GM18861 (cell line): ENCODE measurements around the gene LSM14B.
A peak's percentile ranks its signal among the peaks of the same experiment; 100 is the strongest.

Source experiments
- ATAC-seq: cut with Tn5 transposase; IDR thresholded peaks from one replicate; pipeline ENCODE4 v1.9.1; 2021; ENCODE audit not compliant: unreplicated experiment

The LSM14B gene

DNA sequence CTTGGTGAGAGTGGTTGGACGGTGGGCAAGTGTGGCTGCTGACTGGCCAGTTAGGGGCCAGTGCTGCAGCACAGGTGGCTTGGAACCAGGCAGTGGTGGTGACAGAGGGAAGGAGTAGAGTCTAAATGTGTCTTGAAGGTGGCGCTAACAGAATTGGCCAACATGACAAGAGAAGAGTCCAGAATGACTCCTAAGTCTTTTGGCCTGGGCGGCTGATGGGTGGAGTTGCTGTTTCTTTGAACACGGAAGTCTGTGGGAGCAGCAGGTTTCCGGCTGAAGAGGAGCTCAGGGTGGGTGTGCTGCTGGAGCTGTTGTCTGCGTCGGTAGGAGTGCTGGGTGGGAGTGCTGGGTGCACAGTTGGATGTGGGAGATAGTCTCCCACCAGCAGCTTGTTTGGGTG is 10.1 kb downstream of the LSM14B start:
- no peak for ATAC-seq

DNA sequence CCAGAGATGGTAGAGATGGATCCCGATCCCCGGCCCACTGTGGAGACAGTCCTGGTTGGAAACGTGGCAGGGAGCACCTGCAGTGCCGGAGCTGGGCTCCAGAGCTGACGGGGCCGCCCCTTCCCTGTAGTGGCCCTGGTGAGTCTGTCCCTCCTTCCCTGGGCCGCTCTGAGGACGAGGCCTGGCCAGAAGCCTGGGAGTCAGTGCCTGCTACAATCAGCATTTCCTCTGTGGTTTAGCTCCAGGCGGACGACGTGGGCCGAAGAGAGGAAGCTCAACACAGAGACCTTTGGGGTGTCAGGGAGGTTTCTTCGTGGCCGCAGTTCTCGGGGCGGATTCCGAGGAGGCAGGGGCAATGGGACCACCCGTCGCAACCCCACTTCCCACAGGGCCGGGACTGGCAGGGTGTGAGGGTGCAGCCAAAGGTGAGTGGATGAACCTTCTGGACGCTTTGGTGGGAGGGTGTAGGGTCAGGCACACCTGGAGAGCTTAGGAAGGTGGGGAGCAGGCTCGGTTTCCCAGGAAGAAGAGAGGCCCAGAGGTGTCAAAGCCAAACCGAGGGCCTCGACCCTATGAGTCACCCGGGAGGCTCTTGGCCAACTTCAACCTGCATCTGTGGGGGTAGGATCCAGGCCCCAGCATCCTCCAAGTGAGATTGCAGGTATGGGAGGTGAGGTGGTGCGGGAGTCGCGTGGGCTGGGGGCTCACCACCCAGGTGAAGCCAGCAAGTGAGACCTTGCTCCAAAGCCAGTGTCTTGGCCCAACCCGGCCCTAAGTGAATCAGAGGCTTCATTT is 11.0 kb downstream of the LSM14B start:
- ATAC-seq = no peak

DNA sequence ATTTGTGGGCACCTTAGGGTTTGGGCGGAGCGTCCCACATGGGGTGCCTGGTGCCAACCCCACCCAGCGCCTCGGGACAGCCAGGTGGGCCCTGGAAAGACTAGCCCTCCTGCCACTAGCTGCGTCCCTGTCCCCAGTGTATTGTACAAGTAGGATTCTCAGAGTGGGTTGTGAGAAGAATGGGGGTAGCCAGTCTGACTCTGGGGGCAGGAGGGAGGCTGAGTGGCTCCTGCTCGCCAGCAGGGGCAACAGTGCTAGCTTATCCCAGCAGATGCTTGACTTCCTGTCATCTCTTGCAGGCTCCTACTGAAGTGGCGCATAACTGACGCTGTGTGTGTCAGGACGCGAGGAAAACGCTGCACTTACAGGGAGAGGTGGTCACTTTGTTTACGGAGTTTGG is 11.6 kb downstream of the LSM14B start:
- ATAC-seq = no peak

DNA sequence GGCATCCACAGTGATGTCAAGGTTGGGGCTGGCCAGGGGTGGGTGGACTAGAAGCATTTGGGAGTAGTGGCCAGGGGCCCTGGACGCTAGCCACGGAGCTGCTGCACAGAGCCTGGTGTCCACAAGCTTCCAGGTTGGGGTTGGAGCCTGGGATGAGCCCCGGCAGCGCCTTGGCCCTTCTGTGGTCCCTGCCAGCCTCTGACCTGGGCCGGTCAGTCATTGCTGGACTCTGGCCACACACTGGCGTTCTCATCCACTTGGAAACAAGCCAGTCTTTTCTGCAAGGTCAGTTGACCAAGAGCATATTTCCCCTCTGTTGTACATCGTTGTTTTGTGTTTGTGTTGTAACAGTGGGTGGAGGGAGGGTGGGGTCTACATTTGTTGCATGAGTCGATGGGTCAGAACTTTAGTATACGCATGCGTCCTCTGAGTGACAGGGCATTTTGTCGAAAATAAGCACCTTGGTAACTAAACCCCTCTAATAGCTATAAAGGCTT is 12.5 kb downstream of the LSM14B start:
- no peak for ATAC-seq

DNA sequence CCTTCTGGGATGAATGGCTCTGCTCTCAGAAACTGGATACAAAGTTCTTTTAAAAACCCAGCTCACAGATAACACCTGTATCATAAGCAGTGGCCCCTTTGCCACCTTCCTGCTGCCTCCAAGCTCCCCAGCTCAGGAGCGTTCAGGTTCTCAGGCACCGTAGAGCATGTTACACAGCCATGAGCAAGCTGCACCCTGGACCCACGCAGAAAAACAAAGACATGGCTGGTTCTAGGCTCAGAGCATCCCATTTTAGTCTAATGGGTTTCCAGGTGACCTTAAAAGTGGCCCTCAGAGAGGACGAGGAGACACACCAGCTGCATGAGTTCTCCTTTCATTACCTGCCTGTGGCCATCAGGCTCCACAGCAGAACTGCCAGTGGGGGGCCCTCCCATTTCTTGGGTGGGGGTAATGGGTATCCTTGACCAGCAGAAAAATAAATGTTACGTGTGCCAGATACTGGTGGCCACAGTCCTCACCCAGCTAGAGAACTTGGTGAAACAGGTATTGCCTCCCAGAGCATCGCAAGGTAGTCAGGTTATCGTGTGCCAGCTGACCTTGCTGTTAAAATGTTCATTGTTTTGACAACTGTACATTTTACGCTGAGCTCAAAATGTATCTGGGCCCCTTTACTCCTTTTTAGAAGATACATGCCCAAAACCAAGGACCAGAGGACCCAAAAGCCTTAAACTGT is 13.4 kb downstream of the LSM14B start:
- ATAC-seq = no peak

DNA sequence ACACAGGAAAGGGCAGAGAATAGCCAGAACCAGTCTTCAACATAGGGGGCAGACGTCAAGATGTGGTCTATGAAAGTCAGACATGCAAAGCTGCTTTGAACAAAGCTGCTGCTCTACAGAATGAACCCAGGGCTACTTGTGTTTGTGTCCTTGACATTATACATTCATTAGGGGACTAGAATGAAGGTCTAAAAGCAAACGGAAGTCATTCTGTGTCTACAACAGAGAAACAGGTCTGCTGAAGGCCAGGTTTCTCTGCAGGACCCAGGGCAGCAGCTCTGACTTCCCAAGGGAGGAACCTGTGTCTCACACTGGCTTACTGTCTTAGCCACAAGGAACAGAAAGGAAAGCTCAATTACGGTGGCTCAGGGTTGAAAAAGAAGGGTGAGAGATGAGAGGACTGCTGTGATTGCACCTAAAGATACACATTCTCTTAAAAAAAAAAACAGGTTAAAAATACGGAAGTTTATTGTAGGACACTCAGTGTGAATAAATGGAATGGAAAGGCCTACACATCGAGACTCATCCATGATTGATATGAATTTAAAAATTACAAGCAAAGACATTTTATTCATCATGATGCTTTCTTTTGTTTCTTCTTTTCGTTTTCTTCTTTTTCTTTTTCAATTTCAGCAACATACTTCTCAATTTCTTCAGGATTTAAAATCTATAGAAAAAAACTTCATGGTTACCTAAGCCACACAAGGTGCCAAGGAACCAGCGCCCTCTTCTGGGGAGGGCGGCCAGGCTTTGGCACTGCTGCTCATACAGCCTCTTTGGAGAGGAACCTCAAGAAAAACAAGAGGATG is 14.2 kb downstream of the LSM14B start:
- peak; percentile 44 for ATAC-seq

DNA sequence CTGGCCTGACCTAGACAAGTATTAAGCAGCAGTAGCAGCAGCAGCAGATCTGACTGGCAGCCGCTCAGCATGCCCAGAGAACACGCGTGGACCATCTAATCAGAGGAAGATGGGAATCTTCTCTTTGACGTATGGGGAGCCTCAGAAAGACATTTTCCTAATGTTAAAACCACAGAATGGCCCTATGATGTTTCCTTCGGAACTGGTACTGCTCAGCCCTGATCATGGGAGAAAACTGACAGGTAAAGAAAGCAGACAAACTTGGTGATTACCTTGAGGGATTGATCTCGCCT is 14.8 kb downstream of the LSM14B start:
- no peak for ATAC-seq

DNA sequence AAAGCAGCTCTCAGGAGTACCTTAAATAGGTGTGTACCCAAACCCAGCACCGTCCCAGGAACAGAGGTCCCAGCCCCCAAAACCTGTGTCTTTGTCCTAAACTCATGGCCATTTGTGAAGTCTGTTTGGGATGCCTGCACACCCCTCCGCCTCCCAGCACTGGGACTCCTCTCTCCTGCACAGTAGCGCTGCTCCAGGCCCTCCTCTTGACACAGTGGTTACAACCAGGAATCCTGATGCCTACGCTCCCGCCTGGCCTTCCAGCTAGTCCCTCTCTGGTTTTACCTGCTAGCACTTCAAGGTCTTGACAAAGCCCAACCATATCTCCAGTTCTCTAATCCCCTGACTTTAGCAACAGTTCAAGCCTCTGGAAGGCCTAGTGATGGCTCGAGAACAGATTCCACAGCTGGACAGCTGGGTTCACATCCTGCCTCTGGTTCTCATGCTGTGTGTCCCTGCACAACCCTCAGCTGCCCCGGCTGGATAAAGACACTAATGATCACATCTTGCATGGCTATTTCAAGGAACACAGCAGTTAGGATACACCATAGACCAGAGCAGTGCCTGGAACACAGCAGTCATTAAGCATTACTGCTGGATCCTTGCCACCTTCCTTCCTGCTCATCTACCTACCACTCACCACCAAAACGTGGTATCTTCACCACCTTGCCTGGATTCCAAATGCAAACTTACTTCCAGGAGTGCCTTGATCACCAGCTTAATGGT is 15.4 kb downstream of the LSM14B start:
- no peak for ATAC-seq

DNA sequence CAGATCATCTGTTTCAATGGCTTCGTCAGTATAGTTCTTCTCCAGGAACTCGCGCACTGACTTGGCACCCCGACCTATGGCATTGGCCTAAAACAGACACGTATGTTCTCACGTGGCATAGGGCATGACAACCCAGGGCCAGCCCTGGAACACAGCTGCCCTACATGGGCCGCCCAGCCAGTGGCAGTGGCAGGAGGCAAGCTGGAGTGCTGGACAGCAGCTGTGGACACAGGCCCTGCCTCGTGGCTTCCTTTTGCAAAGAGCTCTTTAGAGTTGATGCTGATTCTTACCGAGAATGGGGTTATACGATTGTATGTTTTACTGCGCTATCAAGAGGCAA is 15.9 kb downstream of the LSM14B start:
- ATAC-seq = no peak

DNA sequence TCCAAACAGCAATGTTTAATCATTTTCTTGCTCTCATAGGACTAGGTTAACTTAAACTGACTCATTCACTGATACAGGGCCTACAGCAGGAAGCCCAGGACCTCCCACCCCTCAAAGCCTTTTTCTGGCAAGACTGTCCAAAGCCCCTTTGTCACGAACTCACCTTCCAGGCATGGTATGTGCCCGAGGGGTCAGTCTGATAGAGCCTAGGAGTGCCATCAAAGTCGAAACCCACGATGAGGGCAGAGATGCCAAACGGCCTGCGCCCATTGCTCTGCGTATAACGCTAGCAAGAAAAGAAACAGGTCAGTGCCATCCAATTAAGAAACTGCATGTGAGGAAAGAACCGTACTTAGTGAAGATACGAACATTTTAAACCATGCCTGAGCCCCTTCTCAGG is 16.6 kb downstream of the LSM14B start:
- no peak for ATAC-seq

DNA sequence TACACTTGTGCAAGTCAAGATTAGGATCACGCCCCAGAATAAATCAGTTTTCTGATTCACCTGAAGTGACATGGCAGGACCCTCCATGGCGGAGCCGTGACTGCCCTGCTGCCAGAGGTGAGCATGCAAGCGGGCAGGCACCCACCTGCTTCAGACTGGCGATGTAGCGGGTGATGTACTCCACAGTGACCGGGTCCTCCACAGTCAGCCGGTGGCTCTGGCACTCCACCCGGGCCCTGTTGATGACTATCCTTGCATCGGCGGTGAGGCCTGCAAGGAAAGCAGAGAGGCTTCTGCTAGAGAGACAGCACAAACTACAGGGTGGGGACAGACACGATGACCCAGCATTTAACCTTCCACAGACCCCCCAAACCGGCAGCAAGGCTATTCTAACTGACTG is 17.4 kb downstream of the LSM14B start:
- no peak for ATAC-seq

DNA sequence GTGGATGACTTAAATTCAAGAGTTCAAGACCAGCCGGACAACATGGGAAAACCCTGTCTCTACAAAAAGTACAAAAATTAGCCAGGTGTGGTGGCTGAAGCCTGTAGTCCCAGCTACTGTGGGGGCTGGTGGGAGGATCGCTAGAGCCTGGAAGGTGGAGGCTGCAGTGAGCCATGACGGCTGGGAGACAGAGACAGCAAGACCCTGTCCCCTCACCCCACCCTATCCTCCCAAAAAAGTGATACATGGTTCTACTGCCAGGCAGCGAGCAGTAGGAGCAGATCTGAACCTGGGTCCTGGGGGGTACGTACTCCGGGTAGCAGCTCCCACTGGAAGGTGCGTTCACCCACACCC is 18.7 kb downstream of the LSM14B start:
- no peak for ATAC-seq

DNA sequence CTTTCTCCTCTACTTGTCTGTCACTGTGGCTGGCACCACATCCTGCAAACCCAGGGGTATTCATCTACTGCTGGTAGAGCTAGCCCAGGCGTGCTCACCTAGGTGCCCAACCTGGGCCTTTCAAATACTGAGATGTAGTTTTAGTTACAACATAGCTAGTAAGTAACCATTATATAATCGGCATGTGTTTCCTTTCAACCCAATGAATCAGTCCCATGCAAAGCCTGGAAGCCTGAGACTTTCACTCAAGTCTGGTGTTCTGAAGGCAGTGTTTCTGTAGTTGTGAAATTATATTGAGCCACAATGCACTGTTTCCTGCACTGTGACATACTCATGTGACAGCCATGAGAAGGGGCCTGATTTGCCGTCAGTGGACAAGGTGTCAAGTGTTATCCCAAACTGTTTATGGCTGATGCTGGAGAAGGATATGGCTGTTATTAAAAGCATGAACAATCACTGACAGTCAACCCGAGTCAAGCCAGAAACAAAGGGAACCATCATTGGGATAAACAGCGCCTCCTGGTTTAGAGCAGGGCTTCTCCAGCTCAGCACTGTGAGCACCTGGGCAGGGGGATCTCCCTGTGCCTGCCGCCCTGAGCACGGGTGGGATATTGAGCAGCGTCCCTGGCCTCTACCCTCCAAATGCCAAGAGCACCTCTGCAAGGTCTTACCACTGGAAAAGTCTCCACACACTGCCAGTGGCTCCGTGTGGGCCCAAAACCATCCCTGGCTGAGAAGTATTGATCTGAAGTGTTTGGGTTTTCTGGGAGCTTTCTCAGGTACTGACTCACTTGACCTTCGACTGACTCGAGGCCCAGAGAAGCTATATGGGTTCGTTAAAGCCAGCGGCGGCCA is 19.3 kb downstream of the LSM14B start:
- no peak for ATAC-seq

DNA sequence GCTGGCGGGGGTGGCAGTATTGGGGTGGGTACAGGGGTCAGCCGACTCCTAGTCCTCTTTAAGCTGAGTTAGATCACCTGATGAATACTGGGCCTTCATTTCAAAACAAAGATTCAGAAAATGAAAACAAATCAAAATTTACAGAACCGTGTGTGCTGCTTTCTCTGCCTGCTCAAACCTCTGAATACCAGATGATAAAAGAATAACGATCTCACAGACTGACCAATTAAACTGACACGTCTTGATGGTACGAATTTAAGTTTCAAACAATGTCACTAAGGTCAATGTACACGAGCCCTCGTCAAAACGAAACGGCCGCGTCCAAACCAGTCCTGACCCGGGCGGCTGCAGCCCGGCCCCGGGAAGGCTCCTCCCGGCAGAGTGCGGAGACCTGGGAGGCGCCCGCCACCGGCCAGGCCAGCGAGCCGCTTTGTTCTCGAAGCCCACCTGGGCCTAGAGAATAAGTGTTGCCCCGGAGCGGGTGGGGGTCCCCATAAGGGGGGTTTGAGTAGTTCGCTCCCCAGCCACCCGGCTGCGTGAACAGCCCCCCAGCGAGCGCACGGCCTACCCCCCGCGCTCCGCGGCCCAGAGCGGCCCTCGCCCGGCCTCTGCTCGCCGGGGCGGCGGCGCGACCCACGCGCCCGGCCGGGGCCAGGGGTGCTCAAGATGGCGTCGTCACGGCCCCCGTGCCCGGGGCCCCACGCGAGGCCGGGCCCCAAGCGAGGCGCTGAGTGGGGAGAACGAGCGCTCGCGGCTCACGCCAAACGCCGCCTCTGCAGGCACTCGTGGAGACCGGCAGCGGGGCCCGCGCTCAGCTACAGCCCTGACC is 20.2 kb downstream of the LSM14B start:
- ATAC-seq = peak; percentile 9

DNA sequence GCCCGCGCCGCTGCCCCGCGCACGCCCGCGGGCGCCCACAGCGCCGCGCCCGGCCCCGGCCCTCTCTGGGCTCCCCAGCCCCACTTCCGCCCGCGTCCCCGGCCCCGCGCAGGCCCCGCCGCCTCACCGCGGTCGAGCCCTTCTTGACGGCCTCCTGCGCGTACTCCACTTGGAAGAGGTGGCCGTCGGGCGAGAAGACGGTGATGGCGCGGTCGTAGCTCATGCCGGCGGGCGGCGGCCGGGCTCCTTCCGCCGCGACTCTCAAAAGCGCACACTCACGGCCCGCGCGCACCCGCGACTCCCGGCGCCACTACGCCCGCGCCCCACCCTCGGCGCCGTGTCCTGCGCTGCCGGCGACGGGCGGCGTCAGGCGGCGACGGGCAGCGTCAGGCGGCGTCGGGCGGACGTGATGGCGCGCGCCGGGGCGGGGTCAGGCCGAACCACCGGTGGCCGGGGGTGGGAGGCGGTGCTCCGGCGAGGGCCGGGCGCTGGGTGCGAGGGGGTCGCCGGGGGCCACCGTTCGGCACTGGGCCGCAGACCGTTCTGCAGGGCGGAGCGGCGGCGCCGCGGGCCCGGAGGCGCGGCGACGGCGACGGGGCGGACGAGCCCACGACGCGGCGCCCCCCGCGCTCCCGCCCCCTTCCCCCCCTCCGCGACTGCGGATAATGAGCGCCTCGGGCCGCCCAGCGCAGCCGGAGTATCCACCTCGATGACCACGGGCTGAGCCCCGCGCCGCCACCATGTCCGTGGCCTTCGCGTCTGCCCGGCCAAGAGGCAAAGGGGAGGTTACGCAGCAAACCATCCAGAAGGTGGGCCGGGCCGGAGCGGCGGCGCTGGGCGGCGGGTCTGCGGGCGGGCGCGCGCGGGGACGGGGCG is 21.0 kb downstream of the LSM14B start, which contains the start of the genes PSMA7 and SS18L1:
Gene PSMA7 (minus strand): TSS at position 314 of the 876 bp plus-strand sequence. CDS start 91 bp downstream, at position 223.
Gene SS18L1 (plus strand): TSS at position 689 of the 876 bp plus-strand sequence. CDS start 52 bp downstream, at position 741.
- ATAC-seq = peak; percentile 73

DNA sequence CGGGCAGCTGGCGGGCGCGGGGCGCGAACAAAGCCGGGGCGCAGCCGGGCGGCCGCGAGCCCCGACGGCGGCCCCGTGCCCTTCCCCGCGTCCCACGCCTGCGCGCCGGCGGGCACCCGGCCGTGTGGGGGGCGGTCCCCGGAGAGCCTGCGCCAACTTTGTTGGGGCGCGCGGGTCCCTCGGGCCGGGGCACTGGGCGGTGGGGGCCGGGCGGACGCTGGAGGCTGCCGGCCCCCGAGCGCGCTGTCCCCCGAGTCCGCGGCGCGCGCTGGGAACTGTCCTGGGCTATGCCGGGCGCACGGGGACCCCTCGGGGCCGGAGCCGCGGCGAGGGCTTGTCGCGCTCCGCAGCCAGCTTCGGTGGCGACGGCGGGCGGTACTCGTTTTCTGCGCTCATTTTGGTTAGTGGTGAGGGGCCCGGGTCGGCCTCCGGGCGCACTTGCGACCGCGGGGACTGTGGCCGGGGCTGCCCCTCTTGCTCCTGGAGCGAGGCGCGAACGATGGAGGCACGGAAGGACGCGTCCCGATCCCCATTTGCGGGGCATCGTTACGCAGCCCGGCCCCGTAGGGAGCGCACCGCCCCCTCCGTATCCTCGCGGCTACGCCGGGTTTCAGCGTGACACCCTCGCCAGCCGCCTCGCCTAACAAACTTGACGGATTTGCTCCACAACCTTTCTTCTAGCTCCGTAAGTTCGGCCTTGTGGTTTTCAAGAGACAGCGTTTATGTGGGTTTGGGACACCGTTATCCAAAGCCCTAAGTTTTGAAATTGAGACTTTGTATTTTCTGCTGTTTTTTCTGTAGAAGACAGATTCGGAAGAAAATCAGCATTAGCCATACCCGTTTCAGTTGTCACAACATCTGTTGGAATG is 21.9 kb downstream of the LSM14B start:
- no peak for ATAC-seq

DNA sequence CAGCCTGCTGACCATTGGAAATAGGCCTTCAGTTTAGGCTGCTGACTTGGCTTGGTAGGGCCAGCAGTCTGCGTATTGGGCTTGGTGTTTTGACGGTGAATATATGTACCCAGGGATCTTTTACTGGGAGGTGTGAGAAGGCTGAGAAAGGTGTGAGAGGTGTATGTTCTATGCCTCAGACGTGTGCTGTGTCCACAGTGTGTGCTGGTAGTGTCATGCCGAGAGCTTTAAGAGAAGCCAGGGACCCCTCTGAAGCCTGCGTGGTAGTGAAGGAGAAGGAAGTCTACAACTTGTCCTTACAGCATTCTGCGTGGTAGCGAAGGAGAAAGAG is 23.4 kb downstream of the LSM14B start:
- ATAC-seq = no peak
